HG02623 (cell line): ENCODE results near the gene NPBWR2.
"Not testable (repeated sequence)": the region's sequence is repeated elsewhere in the genome, so short reads cannot be mapped to it uniquely, and the experiment has no call there.

Experiments
- ATAC-seq: cut with Tn5 transposase; IDR thresholded peaks from one replicate; pipeline ENCODE4 v1.9.1; 2021; ENCODE audit warnings: moderate library complexity; ENCODE audit not compliant: unreplicated experiment

Gene NPBWR2

DNA sequence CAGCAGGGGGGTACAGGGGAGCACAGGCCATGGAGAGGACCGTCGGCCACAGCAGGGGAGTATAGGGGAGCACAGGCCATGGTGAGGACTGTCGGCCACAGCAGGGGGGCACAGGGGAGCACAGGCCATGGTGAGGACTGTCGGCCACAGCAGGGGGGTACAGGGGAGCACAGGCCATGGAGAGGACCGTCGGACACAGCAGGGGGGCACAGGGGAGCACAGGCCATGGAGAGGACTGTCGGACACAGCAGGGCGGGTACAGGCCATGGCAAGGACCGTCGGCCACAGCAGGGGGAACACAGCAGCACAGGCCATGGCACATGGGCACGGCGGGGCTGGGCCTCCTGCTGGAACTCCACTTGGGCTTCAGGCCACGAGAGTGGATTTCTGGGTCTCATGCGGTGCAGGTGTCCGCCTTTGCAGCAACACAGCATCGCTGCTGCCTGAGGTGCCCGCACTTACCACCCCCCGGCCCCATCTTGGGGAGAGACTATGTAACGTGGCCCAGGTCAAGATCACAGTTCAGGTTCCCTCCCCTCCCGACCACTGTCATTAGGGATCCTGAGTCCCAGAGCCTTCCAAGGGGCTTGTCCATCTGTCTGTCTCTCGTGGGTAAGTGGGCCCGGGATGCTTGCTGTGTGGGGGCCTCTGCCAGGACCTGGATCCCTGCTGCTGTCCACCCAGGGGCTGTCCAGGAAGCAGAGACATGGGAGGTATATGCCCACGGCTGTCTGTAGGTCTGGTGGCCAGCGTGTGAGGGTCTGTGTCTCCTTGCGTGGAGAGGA is 2.5 kb downstream of the NPBWR2 start:
- no peak for ATAC-seq

DNA sequence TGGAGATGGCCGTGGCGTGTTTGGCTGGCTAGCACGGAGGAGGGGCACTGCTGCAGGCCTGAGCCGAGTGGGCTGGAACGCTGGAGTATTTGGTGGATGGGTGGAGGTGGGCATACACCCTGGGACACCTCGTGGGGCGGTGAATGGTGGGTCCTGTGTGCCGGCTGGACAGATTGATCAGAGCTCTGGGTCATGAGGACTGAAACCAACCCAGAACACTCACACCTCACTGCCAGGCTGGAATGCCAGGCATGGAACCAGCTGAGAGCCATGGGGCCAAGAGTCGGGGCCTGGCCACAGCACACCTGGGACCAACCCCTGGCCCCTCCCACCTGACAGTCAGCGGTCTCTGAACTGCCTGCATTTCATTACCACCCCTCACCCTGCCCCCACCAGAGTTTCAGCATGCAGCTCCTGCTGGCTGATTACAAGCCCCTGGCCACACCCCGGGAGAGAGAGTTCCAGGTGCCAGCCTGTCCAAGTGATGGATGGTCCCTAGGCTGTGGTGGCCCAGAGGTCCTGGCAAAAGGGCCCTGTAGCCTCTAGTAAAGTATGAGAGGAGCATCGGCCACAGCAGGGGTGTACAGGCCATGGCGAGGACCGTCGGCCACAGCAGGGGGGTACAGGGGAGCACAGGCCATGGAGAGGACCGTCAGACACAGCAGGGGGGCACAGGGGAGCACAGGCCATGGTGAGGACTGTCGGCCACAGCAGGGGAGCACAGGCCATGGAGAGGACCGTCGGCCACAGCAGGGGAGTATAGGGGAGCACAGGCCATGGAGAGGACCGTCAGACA is 3.3 kb downstream of the NPBWR2 start:
- ATAC-seq = no peak

DNA sequence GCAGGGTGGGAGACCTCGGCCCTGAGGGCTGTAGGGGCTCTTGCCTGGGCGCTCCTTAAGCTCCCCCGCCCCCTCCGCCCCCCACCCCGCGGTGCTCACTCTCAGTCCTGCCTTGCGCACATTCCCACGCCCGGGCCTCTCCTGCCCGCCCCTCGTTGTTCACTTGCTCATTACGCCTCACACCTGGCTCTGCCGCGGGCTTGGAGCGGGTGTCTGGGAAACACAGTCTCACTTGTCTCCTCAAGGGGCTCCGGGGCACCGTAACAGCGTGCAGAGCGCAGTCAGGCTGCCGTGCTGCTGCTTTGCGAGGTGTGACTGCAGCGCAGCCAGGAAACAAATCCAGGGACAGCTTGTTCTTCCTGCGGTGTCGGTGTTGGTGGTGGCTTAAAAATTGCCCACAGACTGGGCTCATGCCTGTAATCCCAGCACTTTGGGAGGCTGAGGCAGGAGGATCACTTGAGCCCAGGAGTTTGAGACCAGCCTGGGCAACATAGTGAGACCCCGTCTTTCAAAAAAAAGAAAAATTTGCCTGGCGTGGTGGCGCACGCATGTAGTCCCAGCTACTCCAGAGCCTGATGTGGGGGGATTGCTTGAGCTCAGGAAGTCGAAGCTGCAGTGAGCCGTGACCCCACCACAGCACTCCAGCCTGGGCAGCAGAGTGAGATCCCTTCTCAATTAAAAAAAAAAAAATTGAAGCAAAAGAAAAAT is 4.6 kb downstream of the NPBWR2 start:
- ATAC-seq = no peak

DNA sequence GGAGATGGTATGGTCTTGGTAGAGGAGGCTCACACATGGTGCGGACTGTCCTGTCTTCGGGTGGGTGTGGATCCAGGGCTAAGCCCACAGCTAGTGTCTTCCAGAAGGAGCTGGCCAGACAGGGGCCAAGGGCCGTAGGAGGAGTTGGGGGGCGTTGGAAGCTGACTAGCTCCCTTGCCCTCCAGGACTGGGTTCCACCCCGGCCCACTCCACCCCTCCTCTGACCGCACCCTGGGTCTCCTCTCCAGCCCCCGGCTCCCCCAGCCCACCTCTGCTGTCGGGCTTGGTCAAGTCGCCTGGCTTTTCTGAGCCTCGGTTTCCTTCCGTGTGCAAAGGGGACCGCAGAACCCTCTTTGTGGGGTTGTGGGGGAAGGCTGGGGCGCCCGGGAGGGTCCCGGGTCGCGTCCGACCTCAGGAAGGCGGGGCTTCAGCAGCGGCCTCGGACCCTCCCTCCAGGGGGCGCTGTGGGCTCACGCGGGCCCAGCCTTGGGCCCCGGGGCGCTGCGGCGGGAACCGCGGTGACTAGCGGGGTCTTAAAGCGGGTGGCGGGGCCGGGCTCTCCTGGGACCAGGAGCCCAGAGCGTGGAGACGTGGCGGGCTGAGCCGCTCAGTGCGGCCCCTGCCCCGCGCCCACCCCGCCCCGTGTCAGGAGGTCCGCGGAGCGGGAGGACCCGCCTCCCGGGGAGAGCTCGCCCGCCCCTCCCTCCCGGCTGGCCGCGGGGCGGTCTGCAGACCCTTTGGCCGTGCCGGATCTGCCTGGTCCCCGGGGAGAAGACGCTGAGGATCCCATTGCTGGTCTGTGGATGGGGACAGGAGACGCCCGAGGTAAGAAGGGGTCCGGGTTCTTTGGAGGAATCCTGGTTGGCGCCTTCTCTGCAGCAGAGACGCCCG is 5.4 kb downstream of the NPBWR2 start:
- no peak for ATAC-seq

DNA sequence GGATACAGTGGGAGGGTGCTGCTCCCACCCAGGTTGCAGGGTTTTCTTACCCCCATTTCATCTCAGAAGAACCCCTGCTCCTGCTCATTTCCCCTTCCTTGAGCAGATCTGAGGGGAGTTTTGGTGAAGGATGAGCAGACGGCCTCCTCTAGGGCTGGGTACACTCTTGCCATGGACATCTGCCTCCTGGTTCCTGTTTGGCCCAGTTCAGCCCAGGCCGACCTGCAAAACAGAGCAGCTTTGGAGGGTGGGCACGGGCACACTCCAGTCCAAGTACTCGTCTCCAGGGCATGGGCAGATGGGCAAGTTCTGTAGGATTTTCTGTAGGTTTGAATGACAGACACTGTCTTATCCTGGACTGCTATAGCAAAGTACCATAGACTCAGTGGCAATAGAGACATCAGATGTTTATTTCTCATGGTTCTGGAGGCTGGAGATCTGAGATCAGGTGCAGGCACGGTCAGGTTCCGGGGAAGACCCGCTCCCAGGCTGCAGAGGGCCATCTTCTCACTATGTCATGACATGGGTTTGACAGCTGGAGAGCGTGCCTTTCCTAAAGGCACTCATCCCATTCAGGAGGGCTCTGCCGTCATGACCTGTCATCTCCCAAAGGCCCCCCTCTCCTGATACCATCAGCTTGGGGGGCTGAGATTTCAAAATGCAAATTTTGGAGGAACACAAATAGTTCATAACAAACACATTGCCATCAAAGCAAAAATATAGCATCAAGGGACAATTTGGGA is 6.2 kb downstream of the NPBWR2 start:
- no peak for ATAC-seq

DNA sequence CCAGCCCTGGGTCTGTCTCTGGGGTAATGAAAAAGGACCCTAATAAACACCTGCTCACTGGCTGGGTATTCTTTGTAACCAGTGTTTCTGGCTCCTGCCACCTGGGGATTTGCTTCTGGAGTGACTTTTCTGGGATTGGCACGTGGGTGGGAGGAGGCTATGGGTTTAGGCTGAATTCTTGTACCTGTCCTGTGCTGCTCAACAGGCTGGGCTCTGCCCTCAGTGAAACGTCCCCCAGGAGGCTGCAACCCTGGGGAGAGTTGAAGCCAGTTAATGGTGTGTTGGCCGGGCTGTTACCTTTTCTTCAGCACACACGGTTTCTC is 6.8 kb downstream of the NPBWR2 start:
- no peak for ATAC-seq

DNA sequence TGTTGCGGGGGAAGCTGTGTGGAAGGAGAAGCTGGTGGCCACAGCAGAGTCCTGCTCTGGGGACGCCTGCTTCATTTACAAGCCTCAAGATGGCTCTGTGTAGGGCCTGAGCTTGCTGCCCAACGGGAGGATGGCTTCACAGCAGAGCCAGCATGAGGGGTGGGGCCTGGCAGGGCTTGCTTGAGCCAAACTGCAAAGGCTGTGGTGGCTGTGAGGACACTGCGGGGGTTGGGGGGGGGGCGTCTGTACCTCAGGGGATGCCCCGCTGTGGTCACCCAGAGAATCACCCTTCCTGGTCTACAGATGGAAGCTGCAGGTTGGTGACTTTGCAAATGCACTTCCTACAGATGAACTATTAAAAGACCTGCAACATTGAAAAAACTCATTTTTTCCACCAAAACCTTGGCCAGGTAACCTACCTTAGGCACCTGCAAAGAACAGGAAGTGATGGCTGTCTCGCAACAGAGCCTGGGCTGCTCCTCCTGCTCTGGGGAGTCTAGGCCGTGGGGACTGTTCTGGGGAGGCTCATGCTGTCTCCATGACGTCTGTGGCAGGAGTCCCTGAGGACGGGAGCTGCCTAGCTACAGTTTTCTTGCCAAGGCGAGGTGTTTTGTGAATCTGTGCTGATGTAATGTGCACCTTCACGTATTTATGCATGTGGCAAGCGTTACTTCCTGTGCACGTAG is 7.3 kb downstream of the NPBWR2 start:
- no peak for ATAC-seq

DNA sequence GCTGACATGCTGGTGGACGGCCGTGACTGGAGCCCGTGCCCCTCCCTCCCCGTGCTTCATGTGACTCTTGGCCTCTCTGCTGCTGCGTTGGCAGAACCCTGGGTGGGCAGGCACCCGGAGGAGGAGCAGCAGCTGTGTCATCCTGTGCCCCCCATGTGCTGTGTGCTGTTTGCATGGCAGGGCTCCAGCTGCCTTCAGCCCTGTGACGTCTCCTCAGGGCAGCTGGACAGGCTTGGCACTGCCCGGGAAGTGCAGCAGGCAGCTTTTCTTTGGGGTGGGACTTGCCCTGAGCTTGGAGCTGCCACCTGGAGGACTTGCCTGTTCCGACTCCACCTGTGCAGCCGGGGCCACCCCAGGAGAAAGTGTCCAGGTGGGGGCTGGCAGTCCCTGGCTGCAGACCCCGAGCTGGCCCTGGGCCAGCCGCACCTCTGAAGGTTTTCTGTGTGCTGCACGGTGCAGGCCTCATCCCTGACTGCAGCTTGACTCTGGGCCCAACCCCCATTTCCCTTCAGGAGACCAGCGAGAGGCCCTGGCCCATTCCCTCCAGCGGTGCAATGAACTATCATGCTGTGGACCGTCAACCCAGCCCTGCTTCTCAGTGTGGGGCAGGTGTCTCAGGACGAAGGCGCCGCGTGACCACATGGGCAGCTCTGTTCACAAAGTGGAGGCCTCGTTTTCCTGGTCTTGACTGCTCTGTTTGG is 8.1 kb downstream of the NPBWR2 start:
- ATAC-seq = no peak

DNA sequence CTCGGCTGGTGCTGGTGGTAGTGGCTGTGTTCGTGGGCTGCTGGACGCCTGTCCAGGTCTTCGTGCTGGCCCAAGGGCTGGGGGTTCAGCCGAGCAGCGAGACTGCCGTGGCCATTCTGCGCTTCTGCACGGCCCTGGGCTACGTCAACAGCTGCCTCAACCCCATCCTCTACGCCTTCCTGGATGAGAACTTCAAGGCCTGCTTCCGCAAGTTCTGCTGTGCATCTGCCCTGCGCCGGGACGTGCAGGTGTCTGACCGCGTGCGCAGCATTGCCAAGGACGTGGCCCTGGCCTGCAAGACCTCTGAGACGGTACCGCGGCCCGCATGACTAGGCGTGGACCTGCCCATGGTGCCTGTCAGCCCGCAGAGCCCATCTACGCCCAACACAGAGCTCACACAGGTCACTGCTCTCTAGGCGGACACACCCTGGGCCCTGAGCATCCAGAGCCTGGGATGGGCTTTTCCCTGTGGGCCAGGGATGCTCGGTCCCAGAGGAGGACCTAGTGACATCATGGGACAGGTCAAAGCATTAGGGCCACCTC is 8.8 kb downstream of the NPBWR2 start:
- no peak for ATAC-seq

DNA sequence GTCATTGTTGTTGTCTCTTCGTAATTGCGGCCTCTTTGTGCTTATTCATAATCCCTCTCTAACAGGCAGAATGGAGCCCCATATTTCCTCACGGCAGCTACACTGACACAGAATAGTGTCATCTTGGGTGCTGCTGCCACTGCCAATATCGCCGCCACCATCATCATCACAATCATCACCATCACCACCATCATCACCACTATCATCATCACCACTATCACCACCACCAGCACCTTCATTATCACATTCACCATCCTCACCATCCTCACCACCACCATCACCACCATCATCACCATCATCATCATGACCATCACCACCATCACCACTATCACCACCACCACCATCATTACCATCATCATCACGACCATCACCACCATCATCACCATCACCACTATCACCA is 10.8 kb downstream of the NPBWR2 start:
- no peak for ATAC-seq

DNA sequence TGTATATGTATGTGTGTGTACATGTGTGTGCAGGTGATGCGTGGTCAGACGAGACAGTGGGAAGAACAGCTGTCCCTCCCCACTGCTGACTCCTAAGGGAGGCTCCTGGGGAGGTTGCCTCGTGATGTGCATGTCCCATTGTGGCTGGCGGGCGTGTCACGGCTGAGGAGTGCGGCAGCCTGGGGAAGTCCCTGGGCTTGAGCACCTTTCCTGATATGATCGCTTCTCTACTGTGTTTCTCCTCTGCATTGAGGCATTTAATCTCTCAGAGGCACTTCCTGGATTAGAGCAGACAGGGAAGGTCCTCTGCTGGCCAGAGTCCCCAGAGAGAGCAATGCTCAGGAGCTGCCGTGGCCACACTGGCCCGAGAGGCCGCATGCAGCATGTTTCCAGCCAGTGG is 11.4 kb downstream of the NPBWR2 start:
- no peak for ATAC-seq

DNA sequence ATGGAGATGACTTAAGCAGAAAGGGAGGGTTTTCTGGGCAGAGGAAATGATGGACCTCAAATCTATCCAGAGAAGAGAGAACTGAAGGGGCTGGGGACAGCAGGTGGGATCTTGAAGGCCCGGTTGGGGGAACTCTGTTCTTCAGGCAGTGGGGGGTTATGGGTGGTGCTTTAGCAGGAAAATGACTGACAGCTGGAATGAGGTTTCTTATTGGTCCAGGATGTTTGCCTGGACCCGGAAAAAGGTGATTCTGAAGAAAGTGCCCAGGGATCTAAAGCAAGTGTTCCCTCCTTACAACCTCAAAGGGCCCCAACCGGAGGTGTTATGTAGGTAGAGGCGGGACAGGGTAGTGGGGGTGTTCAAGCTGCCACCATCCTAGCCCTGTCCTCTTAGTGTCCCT is 11.9 kb downstream of the NPBWR2 start:
- ATAC-seq = no peak

DNA sequence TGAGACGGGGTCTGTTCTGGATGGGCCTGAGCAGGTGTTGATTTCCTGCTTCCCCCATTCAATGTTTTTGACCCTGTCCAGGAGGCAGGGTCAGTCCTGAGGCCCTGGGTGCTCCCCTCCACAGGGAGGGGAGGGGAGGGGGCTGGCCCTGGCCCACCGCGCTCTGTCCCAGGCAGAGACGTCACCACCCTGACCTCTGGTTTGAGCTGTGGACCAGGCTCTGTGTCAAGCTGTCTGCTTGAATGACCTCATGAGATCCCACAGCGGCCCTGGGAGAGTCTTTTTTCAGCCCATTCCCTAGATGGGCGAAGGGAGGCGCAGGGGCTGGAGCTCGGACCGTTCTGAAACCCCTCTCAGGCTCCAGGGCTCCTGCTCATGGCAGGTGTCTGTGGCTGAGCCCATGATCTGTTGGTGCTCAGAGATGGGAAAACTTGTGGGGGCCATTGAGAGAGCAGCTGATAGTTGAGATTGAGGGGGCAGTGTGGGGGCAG is 14.3 kb downstream of the NPBWR2 start:
- ATAC-seq = no peak

DNA sequence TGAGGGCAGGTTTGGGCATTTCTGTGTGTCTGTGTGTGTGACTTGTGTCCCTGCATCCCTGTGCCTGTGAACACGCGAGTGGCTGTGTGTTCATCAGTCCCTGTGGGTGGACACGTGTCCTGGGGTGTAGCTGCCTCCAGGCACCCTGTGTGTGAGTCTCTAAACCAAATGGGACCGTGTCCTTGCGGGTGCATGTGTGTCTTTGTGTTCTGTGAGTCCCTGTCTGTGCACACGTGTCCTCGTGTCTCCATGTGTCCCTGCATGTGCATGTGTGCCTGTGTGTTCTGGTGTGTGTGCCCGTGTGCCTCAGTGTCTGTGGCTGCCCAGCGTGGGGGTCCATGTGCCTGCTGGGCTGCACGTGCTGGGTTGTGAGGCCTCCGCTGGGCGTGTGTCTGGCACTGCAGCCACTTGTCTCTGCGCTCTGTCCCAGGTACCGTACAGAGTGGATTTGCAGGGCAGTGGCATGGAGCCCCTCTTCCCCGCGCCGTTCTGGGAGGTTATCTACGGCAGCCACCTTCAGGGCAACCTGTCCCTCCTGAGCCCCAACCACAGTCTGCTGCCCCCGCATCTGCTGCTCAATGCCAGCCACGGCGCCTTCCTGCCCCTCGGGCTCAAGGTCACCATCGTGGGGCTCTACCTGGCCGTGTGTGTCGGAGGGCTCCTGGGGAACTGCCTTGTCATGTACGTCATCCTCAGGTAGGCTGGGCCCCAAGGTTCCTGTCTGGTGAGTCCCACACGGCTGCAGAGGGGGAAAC is 14.9 kb downstream of the NPBWR2 start:
- ATAC-seq = no peak

DNA sequence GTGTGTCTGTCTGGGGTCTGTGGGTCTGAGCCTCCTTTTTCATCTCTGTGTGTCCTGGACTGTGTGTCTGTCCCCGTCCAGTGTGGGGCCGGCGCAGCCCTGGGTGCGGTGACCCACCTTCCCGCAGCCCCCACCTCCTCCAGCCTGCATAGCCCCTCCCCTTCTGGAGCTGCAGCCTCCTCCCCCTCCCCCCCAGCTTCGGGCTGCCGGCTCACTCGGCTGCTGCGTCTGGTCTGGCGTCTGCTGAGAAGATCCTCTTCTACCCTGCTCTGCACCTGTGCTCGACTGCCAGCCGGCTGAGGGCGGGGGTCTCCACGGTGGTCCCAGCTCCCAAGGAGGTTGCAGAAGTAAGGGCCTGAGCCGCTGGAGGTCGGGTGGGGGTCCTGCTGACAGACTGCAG is 15.6 kb downstream of the NPBWR2 start:
- no peak for ATAC-seq

DNA sequence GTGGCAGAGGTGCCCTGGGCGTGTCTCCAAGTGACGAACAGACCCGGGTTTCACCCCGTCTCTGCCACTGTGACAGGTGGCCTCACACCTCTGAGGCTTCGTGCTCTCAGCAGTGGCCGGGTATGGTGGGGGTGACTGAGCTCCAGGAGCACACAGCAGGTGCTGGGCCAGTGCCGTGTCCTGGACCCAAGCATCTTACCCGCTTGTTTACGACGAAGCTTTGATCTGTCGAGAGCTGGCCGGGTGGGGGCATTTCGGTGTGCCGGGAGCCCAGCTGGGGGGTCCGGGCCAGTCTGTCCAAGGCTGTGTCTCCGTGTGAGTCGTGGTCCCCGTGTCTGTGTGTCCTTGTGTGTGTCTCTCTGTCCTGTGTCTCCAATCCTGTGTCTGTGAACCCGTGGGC is 16.0 kb downstream of the NPBWR2 start:
- ATAC-seq = no peak

DNA sequence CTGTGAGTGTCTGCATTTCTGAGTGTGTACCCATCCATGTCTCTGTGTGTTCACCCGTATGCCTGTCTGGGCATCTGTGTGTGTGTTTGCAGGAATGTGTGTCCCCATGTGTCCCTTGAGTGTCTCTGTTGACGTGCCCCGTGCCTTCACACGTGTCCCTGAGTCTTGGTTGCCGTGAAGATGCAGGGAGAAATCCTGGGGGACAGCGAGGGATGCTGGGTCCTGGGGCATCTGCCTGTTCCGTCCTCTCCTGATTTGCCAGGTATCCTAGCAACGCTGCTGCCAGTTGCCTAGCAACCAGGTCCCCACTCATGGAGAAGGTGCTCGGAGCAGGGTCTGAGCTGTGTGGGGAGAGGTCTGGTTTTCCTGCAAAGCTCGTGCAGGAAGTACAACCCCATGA is 17.2 kb downstream of the NPBWR2 start:
- ATAC-seq = no peak

DNA sequence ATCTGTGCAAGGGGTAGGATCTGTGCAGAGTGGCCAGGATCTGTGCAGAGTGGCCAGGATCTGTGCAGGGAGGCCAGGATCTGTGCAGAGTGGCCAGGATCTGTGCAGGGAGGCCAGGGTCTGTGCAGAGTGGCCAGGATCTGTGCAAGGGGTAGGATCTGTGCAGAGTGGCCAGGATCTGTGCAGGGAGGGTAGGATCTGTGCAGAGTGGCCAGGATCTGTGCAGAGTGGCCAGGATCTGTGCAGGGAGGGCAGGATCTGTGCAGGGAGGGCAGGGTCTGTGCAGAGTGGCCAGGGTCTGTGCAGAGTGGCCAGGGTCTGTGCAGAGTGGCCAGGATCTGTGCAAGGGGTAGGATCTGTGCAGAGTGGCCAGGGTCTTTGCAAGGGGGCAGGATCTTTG is 18.8 kb downstream of the NPBWR2 start:
- ATAC-seq = not testable (repeated sequence)
